NCI-H748 (cell line): ENCODE data around the gene BCL3.
A peak's percentile ranks its signal among the peaks of the same experiment; 100 is the strongest.

Source experiments
- DNase-seq: peaks from one replicate; lab custom pipeline; 2025; ENCODE audit not compliant: unreplicated experiment; lab: John Stamatoyannopoulos, UW

Gene BCL3

GRCh38 chr19:44785271-44785670 lies 36.8 kb downstream of the BCL3 start:
- no peak for DNase-seq

GRCh38 chr19:44785993-44786392 lies 37.5 kb downstream of the BCL3 start:
- no peak for DNase-seq

GRCh38 chr19:44788971-44789370 lies 40.5 kb downstream of the BCL3 start:
- DNase-seq: no peak

GRCh38 chr19:44789943-44790483 lies 41.5 kb downstream of the BCL3 start:
- no peak for DNase-seq

GRCh38 chr19:44792281-44792680 lies 43.8 kb downstream of the BCL3 start:
- peak; percentile 27 for DNase-seq

- DNase-seq: no peak
Observed at GRCh38 chr19:44794610-44795009, 46.1 kb downstream of the BCL3 start.

GRCh38 chr19:44795398-44795987 lies 47.0 kb downstream of the BCL3 start:
- no peak for DNase-seq

- DNase-seq: peak; percentile 83
Observed at GRCh38 chr19:44796701-44797115, 48.2 kb downstream of the BCL3 start.

GRCh38 chr19:44799627-44800346 lies 51.3 kb downstream of the BCL3 start:
- no peak for DNase-seq

GRCh38 chr19:44800461-44800860 lies 52.0 kb downstream of the BCL3 start:
- DNase-seq: peak; percentile 74

- peak; percentile 70 for DNase-seq
Observed at GRCh38 chr19:44803442-44804428, 55.2 kb downstream of the BCL3 start.

GRCh38 chr19:44806291-44806690 lies 57.8 kb downstream of the BCL3 start:
- no peak for DNase-seq

GRCh38 chr19:44807162-44807561 lies 58.7 kb downstream of the BCL3 start:
- DNase-seq: peak; percentile 84

GRCh38 chr19:44807652-44808462 lies 59.3 kb downstream of the BCL3 start:
- peak; percentile 39 for DNase-seq

GRCh38 chr19:44808463-44809371 lies 60.2 kb downstream of the BCL3 start, which contains the start of gene BCAM:
TSS of gene BCAM (plus strand) at chr19:44809103. CDS start at chr19:44809125, 22 bp downstream.
- DNase-seq: peak; percentile 44
